Panc1 (cell line): ENCODE results near the gene B9D1.

ENCODE experiments used
- POLR2AphosphoS5 ChIP-seq: IDR thresholded peaks from 2 replicates; pipeline ENCODE4 v1.6.1; 2012; ENCODE audit warnings: mild to moderate bottlenecking, low read depth, low read length, moderate library complexity
- SIN3A ChIP-seq: IDR thresholded peaks from 2 replicates; pipeline ENCODE4 v1.6.1; 2012; ENCODE audit warnings: low read depth, mild to moderate bottlenecking, low read length, moderate library complexity, borderline replicate concordance; ENCODE audit not compliant: insufficient read depth
- TF ChIP-seq, protein P1 (sequence below): fragments of 450-650 bp; IDR thresholded peaks from 2 replicates; pipeline ENCODE4 v1.5.1; 2017; ENCODE audit warnings: mild to moderate bottlenecking

GRCh38 chr17:19397556-19398041 lies 35.1 kb upstream of the B9D1 start:
- TF ChIP-seq, protein P1, sequence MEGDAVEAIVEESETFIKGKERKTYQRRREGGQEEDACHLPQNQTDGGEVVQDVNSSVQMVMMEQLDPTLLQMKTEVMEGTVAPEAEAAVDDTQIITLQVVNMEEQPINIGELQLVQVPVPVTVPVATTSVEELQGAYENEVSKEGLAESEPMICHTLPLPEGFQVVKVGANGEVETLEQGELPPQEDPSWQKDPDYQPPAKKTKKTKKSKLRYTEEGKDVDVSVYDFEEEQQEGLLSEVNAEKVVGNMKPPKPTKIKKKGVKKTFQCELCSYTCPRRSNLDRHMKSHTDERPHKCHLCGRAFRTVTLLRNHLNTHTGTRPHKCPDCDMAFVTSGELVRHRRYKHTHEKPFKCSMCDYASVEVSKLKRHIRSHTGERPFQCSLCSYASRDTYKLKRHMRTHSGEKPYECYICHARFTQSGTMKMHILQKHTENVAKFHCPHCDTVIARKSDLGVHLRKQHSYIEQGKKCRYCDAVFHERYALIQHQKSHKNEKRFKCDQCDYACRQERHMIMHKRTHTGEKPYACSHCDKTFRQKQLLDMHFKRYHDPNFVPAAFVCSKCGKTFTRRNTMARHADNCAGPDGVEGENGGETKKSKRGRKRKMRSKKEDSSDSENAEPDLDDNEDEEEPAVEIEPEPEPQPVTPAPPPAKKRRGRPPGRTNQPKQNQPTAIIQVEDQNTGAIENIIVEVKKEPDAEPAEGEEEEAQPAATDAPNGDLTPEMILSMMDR: no peak
- no peak for TF ChIP-seq POLR2AphosphoS5
- TF ChIP-seq SIN3A: no peak
